ENCODE data around the gene RNF182.
"Not testable (repeated sequence)": the region's sequence is repeated elsewhere in the genome, so short reads cannot be mapped to it uniquely, and the experiment has no call there.

The RNF182 gene

DNA sequence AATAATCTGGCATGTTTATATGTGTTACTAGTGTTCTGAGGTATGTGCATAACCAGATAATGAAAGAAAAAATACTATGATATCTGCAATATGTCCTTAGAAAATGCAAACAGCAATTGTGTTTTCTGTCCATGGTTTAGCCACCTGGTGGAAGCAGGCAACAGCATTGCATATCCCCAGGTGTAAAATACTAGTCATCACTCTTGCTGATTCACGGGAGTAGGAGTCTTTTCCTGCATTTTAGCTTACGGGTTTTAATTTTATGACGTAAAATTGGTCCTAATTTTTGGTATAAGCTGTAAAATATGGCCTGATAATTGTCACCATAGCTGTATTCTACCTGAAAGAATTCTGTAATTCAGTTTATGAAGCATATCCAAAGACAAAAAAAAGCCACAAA is 2.5 kb downstream of the RNF182 start:
- Histone ChIP-seq H3K4me3 (ENCODE audit: insufficient read length, low read depth) (no peak overlapping the region), H3K4me1 (ENCODE audit: insufficient read depth, insufficient read length) (no peaks in the 10 kb centered on the region), H3K27me3 (ENCODE audit: insufficient read depth, insufficient read length) (peaks cover 27% of the 10 kb centered on the region), H3K36me3 (ENCODE audit: insufficient read depth, insufficient read length, low read length) (no peaks in the 10 kb centered on the region), H3K9me3 (ENCODE audit: insufficient read depth, low read length) (no peaks in the 10 kb centered on the region), H3K9ac (ENCODE audit: insufficient read length, low read depth) (no peak overlapping the region)
- DNase-seq (ENCODE audit: low read depth, low spot score), result no peak
- no peak for TF ChIP-seq ZNF274 (IDR thresholded peaks at IDR 0.05; ENCODE audit: low read depth, low read length)
- TF ChIP-seq YY1 (IDR thresholded peaks at IDR 0.05; ENCODE audit: insufficient read depth, insufficient read length), result no peak
- TF ChIP-seq SUZ12 (IDR thresholded peaks at IDR 0.05; ENCODE audit: extremely low read depth, insufficient read depth, insufficient read length), result no peak

DNA sequence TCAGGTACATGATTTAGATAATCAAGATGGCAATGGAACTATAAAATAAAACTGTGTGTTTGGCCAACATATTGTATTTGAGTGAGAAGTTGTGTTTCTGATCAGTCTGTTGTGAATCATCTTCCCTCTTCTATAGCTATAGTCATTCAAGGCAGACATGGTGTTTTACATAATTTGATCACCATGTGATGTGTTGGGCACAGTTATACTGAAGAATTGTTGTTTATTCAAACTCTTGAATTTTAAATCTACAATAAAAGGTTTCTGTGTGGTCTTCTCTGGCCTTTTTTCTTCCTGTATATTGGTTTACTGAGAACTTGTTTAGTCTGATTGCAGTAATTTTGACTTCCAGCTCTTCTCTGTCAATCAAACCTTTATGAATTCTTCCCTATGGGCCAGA is 4.4 kb downstream of the RNF182 start:
- Histone ChIP-seq H3K9me3 (ENCODE audit: insufficient read depth, low read length) (no peaks in the 10 kb centered on the region), H3K4me3 (ENCODE audit: insufficient read length, low read depth) (no peak overlapping the region), H3K27me3 (ENCODE audit: insufficient read depth, insufficient read length) (peaks cover 25% of the 10 kb centered on the region), H3K36me3 (ENCODE audit: insufficient read depth, insufficient read length, low read length) (no peaks in the 10 kb centered on the region), H3K9ac (ENCODE audit: insufficient read length, low read depth) (no peak overlapping the region), H3K4me1 (ENCODE audit: insufficient read depth, insufficient read length) (no peaks in the 10 kb centered on the region)
- DNase-seq (ENCODE audit: low read depth, low spot score), result no peak
- no peak for TF ChIP-seq ZNF274 (IDR thresholded peaks at IDR 0.05; ENCODE audit: low read depth, low read length)
- no peak for TF ChIP-seq SUZ12 (IDR thresholded peaks at IDR 0.05; ENCODE audit: extremely low read depth, insufficient read depth, insufficient read length)

DNA sequence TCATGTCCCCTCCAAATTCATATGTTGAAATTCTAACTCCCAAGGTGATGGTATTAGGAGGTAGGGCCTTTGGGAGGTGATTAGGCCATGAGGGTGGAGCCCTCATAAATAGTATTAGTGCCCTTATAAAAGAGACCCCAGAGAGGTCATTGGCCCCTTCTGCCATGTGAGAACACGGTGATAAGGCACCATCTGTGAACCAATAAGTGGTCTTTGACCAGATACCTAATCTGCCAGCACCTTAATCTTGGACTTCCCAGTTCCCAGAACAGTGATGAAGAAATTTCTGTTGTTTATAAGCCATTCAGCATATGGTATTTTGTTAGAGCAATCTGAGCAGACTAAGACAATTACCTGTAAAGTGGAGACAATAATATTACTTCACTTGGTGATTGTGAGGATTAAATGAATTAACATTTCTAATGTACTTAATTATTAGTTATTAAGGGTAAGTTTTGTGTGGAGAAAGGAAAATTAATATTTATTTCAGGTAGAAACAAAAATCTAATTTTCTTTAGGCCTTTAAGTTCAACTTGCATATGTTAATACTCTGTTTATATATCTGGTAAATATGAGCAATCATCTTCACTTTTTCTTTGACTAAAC is 7.1 kb downstream of the RNF182 start:
- TF ChIP-seq YY1 (IDR thresholded peaks at IDR 0.05; ENCODE audit: insufficient read depth, insufficient read length), result no peak
- no peak for TF ChIP-seq ZNF274 (IDR thresholded peaks at IDR 0.05; ENCODE audit: low read depth, low read length)
- TF ChIP-seq SUZ12 (IDR thresholded peaks at IDR 0.05; ENCODE audit: extremely low read depth, insufficient read depth, insufficient read length), result no peak
- H3K9ac ChIP-seq (ENCODE audit: insufficient read length, low read depth), result no peak overlapping the region
- H3K4me3 ChIP-seq (ENCODE audit: insufficient read length, low read depth), result no peak overlapping the region
- no peaks in the 10 kb centered on the region for H3K36me3 ChIP-seq (ENCODE audit: insufficient read depth, insufficient read length, low read length)
- DNase-seq (ENCODE audit: low read depth, low spot score), result no peak
- H3K27me3 ChIP-seq (ENCODE audit: insufficient read depth, insufficient read length), result peaks cover 5% of the 10 kb centered on the region
- H3K9me3 ChIP-seq (ENCODE audit: insufficient read depth, low read length), result no peaks in the 10 kb centered on the region
- no peaks in the 10 kb centered on the region for H3K4me1 ChIP-seq (ENCODE audit: insufficient read depth, insufficient read length)

DNA sequence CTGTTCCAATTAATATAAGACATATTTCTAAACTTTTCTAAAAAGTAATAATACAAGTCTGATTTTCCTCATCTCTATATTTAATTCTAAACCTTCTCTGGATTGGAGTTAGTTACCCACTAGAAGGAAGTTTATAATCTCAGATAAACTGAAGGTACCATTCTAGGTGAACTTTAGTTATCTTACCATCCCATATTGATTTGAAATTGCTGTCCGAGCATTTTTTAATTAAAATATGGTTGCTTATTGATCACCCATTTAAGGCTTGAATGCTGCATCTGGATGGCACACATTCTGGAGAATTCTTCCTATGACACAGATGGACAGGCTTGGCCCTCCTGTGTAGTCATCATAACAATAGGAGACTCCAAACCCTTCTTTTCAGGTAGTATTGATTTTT is 8.0 kb downstream of the RNF182 start:
- no peak for TF ChIP-seq SUZ12 (IDR thresholded peaks at IDR 0.05; ENCODE audit: extremely low read depth, insufficient read depth, insufficient read length)
- no peak for TF ChIP-seq YY1 (IDR thresholded peaks at IDR 0.05; ENCODE audit: insufficient read depth, insufficient read length)
- no peak for TF ChIP-seq ZNF274 (IDR thresholded peaks at IDR 0.05; ENCODE audit: low read depth, low read length)
- Histone ChIP-seq H3K4me1 (ENCODE audit: insufficient read depth, insufficient read length) (no peaks in the 10 kb centered on the region), H3K9ac (ENCODE audit: insufficient read length, low read depth) (no peak overlapping the region), H3K36me3 (ENCODE audit: insufficient read depth, insufficient read length, low read length) (no peaks in the 10 kb centered on the region), H3K27me3 (ENCODE audit: insufficient read depth, insufficient read length) (no peaks in the 10 kb centered on the region), H3K9me3 (ENCODE audit: insufficient read depth, low read length) (no peaks in the 10 kb centered on the region), H3K4me3 (ENCODE audit: insufficient read length, low read depth) (no peak overlapping the region)
- DNase-seq (ENCODE audit: low read depth, low spot score), result no peak

DNA sequence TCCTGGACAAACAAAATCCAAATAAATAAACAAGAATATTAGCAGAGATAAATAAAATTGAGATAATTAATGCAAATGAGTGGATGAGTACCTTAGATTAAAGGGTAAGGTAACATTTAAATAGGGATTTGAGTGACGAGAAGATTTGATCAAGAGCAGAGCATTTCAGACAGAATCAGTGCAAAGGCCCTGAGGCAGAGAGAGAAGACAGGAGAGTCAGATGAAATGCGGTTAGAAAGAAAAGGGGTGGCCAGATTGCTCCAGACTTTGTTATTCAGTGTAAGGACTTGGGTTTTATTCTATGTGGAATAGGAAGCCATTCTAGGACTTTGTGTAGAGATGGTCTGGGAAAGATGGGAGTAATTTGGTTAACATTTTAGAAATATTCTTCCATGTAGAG is 10.0 kb downstream of the RNF182 start:
- H3K4me3 ChIP-seq (ENCODE audit: insufficient read length, low read depth), result no peak overlapping the region
- DNase-seq (ENCODE audit: low read depth, low spot score), result no peak
- no peak for TF ChIP-seq YY1 (IDR thresholded peaks at IDR 0.05; ENCODE audit: insufficient read depth, insufficient read length)
- TF ChIP-seq ZNF274 (IDR thresholded peaks at IDR 0.05; ENCODE audit: low read depth, low read length), result no peak
- TF ChIP-seq SUZ12 (IDR thresholded peaks at IDR 0.05; ENCODE audit: extremely low read depth, insufficient read depth, insufficient read length), result no peak
- no peaks in the 10 kb centered on the region for H3K4me1 ChIP-seq (ENCODE audit: insufficient read depth, insufficient read length)
- H3K36me3 ChIP-seq (ENCODE audit: insufficient read depth, insufficient read length, low read length), result no peaks in the 10 kb centered on the region
- H3K9ac ChIP-seq (ENCODE audit: insufficient read length, low read depth), result no peak overlapping the region
- H3K9me3 ChIP-seq (ENCODE audit: insufficient read depth, low read length), result no peaks in the 10 kb centered on the region
- no peaks in the 10 kb centered on the region for H3K27me3 ChIP-seq (ENCODE audit: insufficient read depth, insufficient read length)

DNA sequence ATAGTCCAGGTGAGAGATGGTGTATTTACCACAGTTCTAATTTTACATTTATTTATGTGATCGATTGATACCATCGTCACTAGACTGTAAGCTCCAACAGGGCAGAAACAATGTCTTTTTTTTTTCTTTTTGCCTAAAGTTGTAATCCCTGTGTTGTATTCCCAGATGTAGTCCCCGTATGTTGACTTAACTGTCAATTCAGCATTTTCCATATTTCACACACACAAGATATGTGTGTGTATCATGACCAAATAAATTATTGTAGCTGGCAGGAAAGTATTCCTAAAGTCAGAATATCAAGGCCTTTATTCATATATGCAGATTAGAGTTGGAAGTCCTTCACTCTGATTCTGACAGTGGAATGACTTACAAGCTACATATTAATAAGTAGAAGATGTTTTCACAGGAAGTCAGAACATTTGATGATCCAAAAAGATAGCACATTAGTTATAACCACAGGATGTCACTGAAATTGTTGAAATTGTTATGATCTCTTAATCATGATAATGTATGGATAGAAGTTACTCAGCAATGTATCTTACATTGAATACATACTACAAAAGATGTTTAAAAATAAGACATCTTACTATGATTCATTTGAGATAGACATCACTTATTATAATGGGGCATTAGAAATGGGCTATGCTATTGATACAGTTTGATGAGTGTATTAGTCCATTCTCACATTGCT is 10.6 kb downstream of the RNF182 start:
- Histone ChIP-seq H3K36me3 (ENCODE audit: insufficient read depth, insufficient read length, low read length) (no peaks in the 10 kb centered on the region), H3K9ac (ENCODE audit: insufficient read length, low read depth) (no peak overlapping the region), H3K27me3 (ENCODE audit: insufficient read depth, insufficient read length) (no peaks in the 10 kb centered on the region), H3K4me1 (ENCODE audit: insufficient read depth, insufficient read length) (no peaks in the 10 kb centered on the region), H3K4me3 (ENCODE audit: insufficient read length, low read depth) (no peak overlapping the region), H3K9me3 (ENCODE audit: insufficient read depth, low read length) (no peaks in the 10 kb centered on the region)
- DNase-seq (ENCODE audit: low read depth, low spot score), result no peak
- TF ChIP-seq YY1 (IDR thresholded peaks at IDR 0.05; ENCODE audit: insufficient read depth, insufficient read length) (no peak), ZNF274 (IDR thresholded peaks at IDR 0.05; ENCODE audit: low read depth, low read length) (no peak), SUZ12 (IDR thresholded peaks at IDR 0.05; ENCODE audit: extremely low read depth, insufficient read depth, insufficient read length) (no peak)

DNA sequence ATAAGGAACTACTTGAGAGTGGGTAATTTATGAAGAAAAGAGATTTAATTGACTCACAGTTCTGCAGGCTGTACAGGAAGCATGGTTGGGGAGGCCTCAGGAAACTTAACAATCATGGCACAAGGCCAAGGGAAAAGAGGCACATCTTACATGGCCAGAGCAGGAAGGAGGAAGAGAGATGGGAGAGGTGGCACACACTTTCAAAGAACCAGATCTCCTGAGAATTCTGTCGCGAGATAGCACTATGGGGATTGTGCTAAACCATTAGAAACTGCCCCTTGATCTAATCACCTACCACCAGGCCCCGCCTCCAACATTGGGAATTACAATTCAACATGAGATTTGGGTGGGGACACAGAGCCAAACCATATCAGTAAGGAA is 11.1 kb downstream of the RNF182 start:
- H3K27me3 ChIP-seq (ENCODE audit: insufficient read depth, insufficient read length); H3K4me1 ChIP-seq (ENCODE audit: insufficient read depth, insufficient read length); H3K9ac ChIP-seq (ENCODE audit: insufficient read length, low read depth); H3K36me3 ChIP-seq (ENCODE audit: insufficient read depth, insufficient read length, low read length); H3K9me3 ChIP-seq (ENCODE audit: insufficient read depth, low read length); H3K4me3 ChIP-seq (ENCODE audit: insufficient read length, low read depth); DNase-seq (ENCODE audit: low read depth, low spot score): not testable (repeated sequence)

Data from NT2/D1 (cell line).